ENCODE data around the gene TOE1. TPM values are rescaled to one million over a fixed set of nuclear protein-coding genes. Genes with fewer than 3 reads are reported as not detected.

The TOE1 gene
- total RNA-seq, 1 experiment from 2014 or later, result 31.2 TPM

DNA sequence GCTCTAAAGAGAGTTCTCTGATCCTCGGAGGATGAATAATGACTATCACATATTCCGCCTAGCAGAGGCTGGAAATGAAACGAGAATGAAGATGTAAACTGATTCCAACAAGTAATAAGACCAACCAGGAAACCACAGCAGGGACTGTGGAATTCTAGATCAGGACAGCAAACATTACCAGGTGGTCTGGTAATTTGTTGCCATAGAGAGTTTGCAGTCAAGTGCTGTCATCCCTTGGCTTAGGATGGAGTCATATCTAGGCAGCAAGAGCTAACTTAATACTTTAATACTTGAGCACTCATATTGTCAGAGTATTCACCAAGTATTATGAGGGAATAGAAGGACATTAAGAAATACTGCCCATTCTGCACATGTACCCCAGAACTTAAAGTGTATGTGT is 45.3 kb downstream of the TOE1 start:
- Mint-ChIP-seq H3K4me3 (no peak overlapping the region), H3K36me3 (ENCODE audit: insufficient read depth in 1 of 3, low read depth in 3 of 3) (no peaks in the 10 kb centered on the region), H3K27me3 (ENCODE audit: low read depth) (no peaks in the 10 kb centered on the region), H3K27ac (no peak overlapping the region), H3K4me1 (no peaks in the 10 kb centered on the region), H3K9me3 (no peaks in the 10 kb centered on the region)
- Histone ChIP-seq H4K20me1 (ENCODE audit: control insufficient read depth, insufficient read depth, insufficient read length) (no peaks in the 10 kb centered on the region), H3K23ac (ENCODE audit: insufficient read length, low read depth, low read length) (no peak overlapping the region), H3K79me1 (ENCODE audit: insufficient read depth, low read depth, low read length, poor library complexity, severe bottlenecking) (no peaks in the 10 kb centered on the region), H3K9ac (ENCODE audit: extremely low read depth, insufficient read length, low read length) (no peak overlapping the region), H3K27me3 (ENCODE audit: insufficient read depth, low read length) (no peaks in the 10 kb centered on the region), H2BK120ac (ENCODE audit: low read depth, low read length, poor library complexity, severe bottlenecking) (no peak overlapping the region), H2BK20ac (ENCODE audit: low read depth, low read length, poor library complexity, severe bottlenecking) (no peak overlapping the region), H2BK12ac (ENCODE audit: insufficient read length, low read depth, low read length) (no peak overlapping the region), H3K4me1 (ENCODE audit: insufficient read depth, low read length) (no peaks in the 10 kb centered on the region), H3K27ac (ENCODE audit: insufficient read length, low read depth, low read length) (no peak overlapping the region), H4K5ac (ENCODE audit: insufficient read length, low read depth, low read length) (no peak overlapping the region), H2AK5ac (ENCODE audit: insufficient read length, low read length) (no peak overlapping the region), H2AFZ (ENCODE audit: low read length) (no peak overlapping the region), H3K9me3 (ENCODE audit: control insufficient read depth, low read depth, low read length) (no peaks in the 10 kb centered on the region), H3K4ac (ENCODE audit: low read depth, low read length) (no peak overlapping the region), H3K79me2 (ENCODE audit: insufficient read depth, low read length) (no peaks in the 10 kb centered on the region), H3K18ac (ENCODE audit: insufficient read length, low read depth, low read length) (no peak overlapping the region), H3K56ac (ENCODE audit: insufficient read length, low read depth, low read length) (no peak overlapping the region), H4K91ac (ENCODE audit: insufficient read length, low read depth, low read length) (no peak overlapping the region), H3K4me2 (ENCODE audit: insufficient read depth, insufficient read length, low read length) (no peak overlapping the region), H2BK5ac (ENCODE audit: insufficient read length, low read length) (no peak overlapping the region), H4K8ac (replicated peaks; ENCODE audit: insufficient read length, low read depth, low read length) (no peak overlapping the region), H3K23me2 (ENCODE audit: insufficient read length, low read depth, low read length, poor library complexity, severe bottlenecking) (no peaks in the 10 kb centered on the region), H3K14ac (ENCODE audit: insufficient read depth, low read length) (no peak overlapping the region), H2BK15ac (ENCODE audit: low read depth, low read length) (no peak overlapping the region), H3T11ph (ENCODE audit: low read length) (no peak overlapping the region)
- WGBS (ENCODE audit: extremely low coverage, insufficient read length, low lambda C conversion rate), result no CpG with 5 or more reads among the region's 3 CpGs
- no peak for DNase-seq
- TF ChIP-seq, protein P1, sequence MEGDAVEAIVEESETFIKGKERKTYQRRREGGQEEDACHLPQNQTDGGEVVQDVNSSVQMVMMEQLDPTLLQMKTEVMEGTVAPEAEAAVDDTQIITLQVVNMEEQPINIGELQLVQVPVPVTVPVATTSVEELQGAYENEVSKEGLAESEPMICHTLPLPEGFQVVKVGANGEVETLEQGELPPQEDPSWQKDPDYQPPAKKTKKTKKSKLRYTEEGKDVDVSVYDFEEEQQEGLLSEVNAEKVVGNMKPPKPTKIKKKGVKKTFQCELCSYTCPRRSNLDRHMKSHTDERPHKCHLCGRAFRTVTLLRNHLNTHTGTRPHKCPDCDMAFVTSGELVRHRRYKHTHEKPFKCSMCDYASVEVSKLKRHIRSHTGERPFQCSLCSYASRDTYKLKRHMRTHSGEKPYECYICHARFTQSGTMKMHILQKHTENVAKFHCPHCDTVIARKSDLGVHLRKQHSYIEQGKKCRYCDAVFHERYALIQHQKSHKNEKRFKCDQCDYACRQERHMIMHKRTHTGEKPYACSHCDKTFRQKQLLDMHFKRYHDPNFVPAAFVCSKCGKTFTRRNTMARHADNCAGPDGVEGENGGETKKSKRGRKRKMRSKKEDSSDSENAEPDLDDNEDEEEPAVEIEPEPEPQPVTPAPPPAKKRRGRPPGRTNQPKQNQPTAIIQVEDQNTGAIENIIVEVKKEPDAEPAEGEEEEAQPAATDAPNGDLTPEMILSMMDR (conservative IDR thresholded peaks at IDR 0.05), result no peak
